NCI-H345 treated with DMSO at 0.1 percent for 48 hours (cell line): ENCODE data around the gene TMEM178B.

Experiments used
- DNase-seq: peaks from one replicate; lab custom pipeline; 2025; ENCODE audit not compliant: unreplicated experiment; lab: John Stamatoyannopoulos, UW

TMEM178B gene

GRCh38 chr7:141456298-141456697 is 382.4 kb downstream of the TMEM178B start:
- DNase-seq: no peak

GRCh38 chr7:141456711-141457110 is 382.8 kb downstream of the TMEM178B start:
- no peak for DNase-seq

- peak; percentile 70 for DNase-seq
These were observed 387.2 kb downstream of the TMEM178B start for GRCh38 chr7:141460781-141461715.

- DNase-seq: no peak
These were observed 388.1 kb downstream of the TMEM178B start for GRCh38 chr7:141461924-141462323.

GRCh38 chr7:141462958-141463357 is 389.1 kb downstream of the TMEM178B start:
- no peak for DNase-seq

GRCh38 chr7:141463986-141464385 is 390.1 kb downstream of the TMEM178B start:
- DNase-seq: no peak

- no peak for DNase-seq
These were observed 390.7 kb downstream of the TMEM178B start for GRCh38 chr7:141464551-141464950.

GRCh38 chr7:141466151-141466904 is 392.5 kb downstream of the TMEM178B start:
- DNase-seq: no peak

- DNase-seq: no peak
These were observed 394.5 kb downstream of the TMEM178B start for GRCh38 chr7:141468341-141468740.

- DNase-seq: no peak
These were observed 401.8 kb downstream of the TMEM178B start for GRCh38 chr7:141475679-141476078.

- no peak for DNase-seq
These were observed 404.0 kb downstream of the TMEM178B start for GRCh38 chr7:141477865-141478264.

- DNase-seq: no peak
These were observed 405.0 kb downstream of the TMEM178B start for GRCh38 chr7:141478845-141479244.

- no peak for DNase-seq
These were observed 407.1 kb downstream of the TMEM178B start for GRCh38 chr7:141480953-141481352.

GRCh38 chr7:141481971-141482370 is 408.1 kb downstream of the TMEM178B start:
- no peak for DNase-seq

GRCh38 chr7:141483044-141483443 is 409.2 kb downstream of the TMEM178B start:
- no peak for DNase-seq

GRCh38 chr7:141484907-141485306 is 411.0 kb downstream of the TMEM178B start:
- DNase-seq: peak; percentile 76

GRCh38 chr7:141486959-141487358 is 413.1 kb downstream of the TMEM178B start:
- DNase-seq: no peak

GRCh38 chr7:141490474-141490873 is 416.6 kb downstream of the TMEM178B start:
- no peak for DNase-seq

- DNase-seq: no peak
These were observed 421.2 kb downstream of the TMEM178B start for GRCh38 chr7:141495057-141495456.

GRCh38 chr7:141497391-141497790 is 423.5 kb downstream of the TMEM178B start:
- DNase-seq: no peak

- no peak for DNase-seq
These were observed 426.7 kb downstream of the TMEM178B start for GRCh38 chr7:141500608-141501007.

GRCh38 chr7:141501451-141501850 is 427.6 kb downstream of the TMEM178B start:
- no peak for DNase-seq
